Metanephros (tissue), 2 donors: ENCODE results near the gene CIB1. TPM values are rescaled to one million over a fixed set of nuclear protein-coding genes. Genes with fewer than 3 reads are reported as not detected.

Source experiments
- small RNA-seq: library from RNA; depleted of rRNA; stranded (forward); fragments of <200 nt; gene quantifications from one replicate; pipeline ENCODE3, GENCODE V24; 2014; ENCODE audit warnings: low replicate concordance
- total RNA-seq: library from RNA; depleted of rRNA; stranded (reverse); fragments of >200 nt; gene quantifications from one replicate; pipeline ENCODE4 v1.2.3, GENCODE V29; 2014

The CIB1 gene
- total RNA-seq, result 19.7 TPM

DNA sequence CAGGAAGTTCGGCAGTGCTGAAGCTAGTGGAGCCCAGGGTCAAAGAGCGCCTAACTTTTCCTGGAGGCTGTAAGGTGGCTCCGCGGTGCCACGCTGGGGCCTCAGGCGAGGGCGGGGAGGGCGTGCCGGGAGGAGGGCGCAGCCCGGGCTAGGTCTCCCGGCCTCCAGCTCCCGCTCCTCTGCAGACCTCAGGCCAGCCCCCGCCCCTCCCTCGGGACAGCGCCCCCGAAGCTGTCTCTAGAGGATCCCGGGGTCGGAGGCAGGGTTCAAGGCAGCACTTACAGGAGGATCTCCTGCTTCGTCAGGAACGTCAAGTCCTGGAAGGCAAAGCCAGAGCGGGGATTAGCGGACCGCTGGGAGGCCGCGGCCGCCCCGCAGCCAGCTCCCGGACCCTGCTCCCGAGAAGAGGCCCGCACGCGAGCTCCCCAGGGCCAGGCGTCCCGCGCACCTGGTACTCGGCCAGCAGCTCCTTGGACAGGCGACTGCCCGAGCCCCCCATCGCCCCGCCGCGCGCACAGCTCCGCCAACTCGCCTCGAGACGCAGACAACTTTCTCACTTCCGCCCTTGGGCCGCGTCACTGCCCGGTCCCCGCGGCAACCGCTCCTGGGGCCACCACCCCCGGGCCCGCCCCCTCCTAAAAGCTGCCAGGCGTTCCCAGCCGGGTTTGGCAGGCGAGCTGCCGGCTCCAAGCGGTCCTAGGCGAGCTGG is at the start of gene CIB1:
Gene CIB1, minus strand, starts transcription at position 555 of the 709 bp plus-strand sequence. Its CDS starts 56 bp downstream, at position 499.

DNA sequence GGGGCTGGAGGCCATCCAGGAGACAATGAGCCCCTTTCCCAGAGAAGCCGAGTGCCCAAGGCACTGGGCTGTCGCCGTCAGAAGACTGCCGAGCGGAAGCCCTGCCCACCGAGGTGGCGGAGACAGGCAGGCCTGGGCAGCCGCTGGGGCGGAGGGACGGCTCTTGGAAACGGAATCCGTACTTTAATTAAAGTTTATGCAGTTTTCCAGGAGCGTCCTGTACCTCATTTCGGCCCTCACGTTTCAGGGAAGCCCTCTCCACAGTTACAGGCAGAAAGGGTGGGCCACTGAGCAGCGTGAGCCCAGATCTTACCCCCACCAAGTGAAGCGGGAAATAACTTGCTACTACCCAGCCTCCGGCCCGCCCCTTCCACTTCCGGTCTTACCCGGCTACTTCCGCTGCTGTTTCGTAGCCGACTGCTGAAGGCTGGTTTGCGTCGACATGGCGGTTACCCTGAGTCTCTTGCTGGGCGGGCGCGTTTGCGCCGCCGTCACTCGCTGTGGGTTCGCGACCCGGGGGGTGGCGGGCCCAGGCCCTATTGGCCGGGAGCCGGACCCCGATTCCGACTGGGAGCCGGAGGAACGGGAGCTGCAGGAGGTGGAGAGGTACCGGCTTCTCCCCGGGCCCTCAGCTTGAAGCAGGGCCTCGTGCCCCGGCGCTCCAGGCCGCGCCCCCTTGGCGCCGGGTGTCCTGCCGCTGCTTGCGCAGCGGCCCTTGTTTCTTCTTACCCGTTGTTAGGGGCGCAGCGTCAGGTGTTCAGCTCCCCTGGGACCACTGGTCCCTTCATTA is 31.7 kb upstream of the CIB1 start, which contains the start of gene NGRN:
Gene NGRN, plus strand, starts transcription at position 402 of the 790 bp plus-strand sequence. Its CDS starts 41 bp downstream, at position 443.

DNA sequence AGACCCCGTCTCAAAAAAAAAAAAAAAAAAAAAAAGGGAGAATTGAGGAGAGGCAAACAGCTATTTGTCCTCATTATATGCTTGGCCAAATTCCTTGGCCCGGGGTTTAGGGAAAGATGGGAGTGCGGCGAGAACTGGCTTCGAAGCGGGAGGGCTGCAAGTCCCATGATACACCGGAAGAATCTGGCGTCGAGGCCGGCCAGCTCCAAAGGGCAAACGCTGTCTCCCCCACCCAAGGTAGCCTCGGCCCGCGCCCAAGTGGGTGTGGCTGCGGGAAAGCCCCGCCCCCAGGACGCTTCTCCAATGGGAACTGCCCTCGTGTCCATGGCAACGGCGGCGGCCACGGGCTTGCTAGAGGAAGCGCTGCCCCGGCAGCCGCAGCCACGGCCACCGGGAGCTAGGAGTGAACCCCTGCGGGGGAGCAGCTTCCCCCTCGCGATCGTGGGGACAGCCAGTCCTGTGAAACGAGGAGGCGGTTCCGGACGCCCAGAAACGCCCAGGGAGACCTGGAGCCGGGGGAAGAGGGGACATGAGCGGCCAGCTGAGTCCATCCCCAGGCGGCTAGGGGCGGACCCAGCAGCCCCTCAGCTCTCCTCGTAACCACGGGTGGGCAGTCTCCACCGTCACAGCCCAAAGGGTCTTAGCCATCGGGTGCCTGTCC is 15.6 kb upstream of the CIB1 start, which contains the start of gene TTLL13:
Gene TTLL13, plus strand, starts transcription at position 354 of the 661 bp plus-strand sequence. CDS start 1,075 bp downstream, outside the sequence.

DNA sequence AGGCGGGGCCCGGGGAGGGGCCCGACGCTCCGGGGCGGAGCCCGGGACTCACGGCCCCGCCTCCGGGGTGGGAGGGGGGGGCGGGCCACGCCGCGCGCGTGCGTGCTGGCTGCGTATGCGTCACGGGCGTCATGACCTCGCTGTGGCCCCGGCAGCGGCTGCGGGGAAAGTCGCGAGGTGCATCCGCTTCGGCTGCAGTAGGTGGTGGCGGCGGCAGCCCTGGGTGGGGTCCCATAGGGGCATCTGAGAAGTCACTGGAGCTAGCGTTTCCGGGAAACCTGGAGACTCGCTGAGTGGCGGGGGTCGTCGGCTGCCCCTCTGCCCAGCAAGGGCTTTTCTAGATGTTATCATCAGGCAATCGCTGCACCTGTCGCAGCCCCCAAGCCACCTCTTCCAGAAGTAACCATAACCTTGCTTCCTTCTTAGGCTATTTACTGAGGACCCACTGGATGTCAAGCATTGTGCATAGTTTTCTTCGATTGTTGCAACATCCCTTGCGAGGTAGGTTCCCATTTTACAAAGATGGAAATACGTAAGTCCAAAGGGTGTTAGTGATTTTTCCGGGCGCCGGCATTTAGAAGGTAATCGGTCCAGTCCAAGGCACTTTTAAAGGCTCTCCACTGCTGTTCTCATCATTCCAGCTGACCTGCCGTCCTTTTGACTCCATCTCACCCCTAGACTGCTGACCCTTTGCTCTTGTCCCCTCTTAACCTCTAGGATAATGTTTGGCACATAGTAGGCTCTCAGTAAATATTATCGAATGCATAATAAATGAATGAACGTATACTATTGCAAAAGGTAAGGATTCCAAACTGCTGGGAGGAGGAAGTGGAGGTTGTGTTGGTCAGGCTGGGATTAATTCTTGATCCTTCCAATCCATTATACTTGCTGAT is 601 bp upstream of the CIB1 start, which contains the start of gene GDPGP1:
Gene GDPGP1, plus strand, starts transcription at position 114 of the 893 bp plus-strand sequence. CDS start 6,700 bp downstream, outside the sequence.

DNA sequence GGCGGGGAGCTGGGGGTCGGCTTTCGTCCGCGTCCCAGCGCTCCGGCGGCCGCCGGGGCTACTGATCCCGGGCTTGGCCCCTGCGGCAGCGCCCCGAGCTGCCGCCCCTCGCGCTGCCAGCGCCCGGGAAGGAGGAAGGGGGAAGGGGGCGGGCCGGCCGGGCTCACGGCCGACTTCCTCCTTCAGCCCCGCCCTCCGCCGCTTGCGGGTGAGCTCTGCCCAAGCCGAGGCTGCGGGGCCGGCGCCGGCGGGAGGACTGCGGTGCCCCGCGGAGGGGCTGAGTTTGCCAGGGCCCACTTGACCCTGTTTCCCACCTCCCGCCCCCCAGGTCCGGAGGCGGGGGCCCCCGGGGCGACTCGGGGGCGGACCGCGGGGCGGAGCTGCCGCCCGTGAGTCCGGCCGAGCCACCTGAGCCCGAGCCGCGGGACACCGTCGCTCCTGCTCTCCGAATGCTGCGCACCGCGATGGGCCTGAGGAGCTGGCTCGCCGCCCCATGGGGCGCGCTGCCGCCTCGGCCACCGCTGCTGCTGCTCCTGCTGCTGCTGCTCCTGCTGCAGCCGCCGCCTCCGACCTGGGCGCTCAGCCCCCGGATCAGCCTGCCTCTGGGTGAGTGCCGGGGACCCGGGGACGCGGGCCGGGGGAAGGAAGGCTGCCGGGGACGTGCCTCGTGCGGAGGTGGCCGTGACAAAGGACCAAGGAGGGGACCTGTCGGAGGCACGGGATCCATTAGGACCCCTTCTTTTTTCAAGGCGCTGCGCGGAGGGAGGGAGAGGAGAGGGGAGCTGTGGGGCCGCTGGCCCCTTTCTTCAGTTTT is 32.4 kb downstream of the CIB1 start, which contains the start of gene SEMA4B:
Gene SEMA4B, plus strand, starts transcription at position 201 of the 814 bp plus-strand sequence. Its CDS starts 249 bp downstream, at position 450.

Small RNA genes lying within 50 kb of the gene (small RNA-seq; reads per million reads assigned to genes)
- not detected for gene AC091167.3

Other genes with a start within 250 kb of the CIB1 start
- gene ZNF710, start 232.6 kb downstream of the CIB1 start, total RNA-seq, result 14.9 TPM
- gene IDH2, start 131.5 kb downstream of the CIB1 start, total RNA-seq, result 191 TPM
- 66.7 TPM for gene SEMA4B, start 32.6 kb downstream of the CIB1 start, total RNA-seq
- 8.3 TPM for gene GDPGP1, start 268 bp upstream of the CIB1 start, total RNA-seq
- gene TTLL13, start 15.6 kb upstream of the CIB1 start, total RNA-seq, result 1.3 TPM
- 81.7 TPM for gene NGRN, start 31.7 kb upstream of the CIB1 start, total RNA-seq
- gene ZNF774, start 118.3 kb upstream of the CIB1 start, total RNA-seq, result 1.8 TPM
- 154 TPM for gene IQGAP1, start 154.3 kb upstream of the CIB1 start, total RNA-seq